GM12874 (cell line): ENCODE results near the gene PRDM2.

Experiments used
- TF ChIP-seq, protein P1 (sequence below): IDR thresholded peaks from 2 replicates; pipeline ENCODE4 v1.5.1; 2011; ENCODE audit warnings: low read depth, mild to moderate bottlenecking, control low read depth, low read length, moderate library complexity; ENCODE audit not compliant: insufficient read depth

The PRDM2 gene

DNA sequence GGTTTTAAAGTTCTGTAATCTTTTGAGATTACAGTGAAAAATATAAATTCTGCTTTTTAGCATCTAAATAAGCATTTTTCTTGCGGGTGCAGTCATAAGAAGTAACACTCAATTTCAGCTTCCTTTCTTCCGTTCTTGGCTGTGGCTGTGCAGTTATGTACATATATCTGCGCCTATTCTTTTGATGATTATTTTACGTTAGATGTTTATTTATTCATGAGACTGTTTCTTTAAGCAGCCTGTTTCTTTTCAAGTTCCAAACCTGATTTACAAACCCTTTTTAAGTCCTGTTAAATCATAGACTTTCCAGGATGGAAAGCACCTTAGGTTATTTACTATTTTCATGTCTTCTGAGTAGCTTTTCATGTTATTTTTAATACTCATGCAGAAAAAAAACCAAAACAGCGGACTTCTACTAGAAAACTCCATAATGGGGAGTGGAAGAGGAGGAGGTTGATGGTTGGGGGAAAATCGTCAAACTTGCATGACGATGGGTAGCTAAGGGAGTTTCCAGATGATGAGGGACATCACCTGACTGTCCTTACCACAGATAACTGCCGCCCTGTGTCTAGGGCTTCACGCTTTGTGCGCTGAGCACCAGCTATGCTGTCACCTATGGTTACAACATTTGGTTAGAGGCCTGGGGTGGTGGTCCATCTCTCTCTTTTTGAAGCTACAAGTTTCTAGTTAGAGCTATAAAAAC lies 2.6 kb downstream of the PRDM2 start:
- TF ChIP-seq, protein P1, sequence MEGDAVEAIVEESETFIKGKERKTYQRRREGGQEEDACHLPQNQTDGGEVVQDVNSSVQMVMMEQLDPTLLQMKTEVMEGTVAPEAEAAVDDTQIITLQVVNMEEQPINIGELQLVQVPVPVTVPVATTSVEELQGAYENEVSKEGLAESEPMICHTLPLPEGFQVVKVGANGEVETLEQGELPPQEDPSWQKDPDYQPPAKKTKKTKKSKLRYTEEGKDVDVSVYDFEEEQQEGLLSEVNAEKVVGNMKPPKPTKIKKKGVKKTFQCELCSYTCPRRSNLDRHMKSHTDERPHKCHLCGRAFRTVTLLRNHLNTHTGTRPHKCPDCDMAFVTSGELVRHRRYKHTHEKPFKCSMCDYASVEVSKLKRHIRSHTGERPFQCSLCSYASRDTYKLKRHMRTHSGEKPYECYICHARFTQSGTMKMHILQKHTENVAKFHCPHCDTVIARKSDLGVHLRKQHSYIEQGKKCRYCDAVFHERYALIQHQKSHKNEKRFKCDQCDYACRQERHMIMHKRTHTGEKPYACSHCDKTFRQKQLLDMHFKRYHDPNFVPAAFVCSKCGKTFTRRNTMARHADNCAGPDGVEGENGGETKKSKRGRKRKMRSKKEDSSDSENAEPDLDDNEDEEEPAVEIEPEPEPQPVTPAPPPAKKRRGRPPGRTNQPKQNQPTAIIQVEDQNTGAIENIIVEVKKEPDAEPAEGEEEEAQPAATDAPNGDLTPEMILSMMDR, result no peak

DNA sequence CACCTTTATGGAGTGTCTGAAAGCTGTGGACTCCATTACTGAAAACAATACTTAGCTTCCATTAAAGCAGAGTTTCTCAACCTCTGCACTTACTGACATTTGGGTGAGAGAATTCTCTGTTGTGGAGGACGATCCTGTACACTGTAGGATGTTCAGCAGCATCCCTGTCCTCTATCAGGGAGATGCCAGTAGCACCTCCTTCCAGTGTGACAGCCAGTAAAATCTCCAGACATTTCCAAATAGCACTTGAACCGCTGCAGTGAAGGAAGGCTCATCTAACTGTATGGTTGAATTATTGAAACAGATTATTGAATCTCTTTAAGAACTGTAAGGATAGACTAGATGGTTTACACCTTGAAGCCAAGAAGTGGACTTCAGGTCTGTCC lies 3.1 kb downstream of the PRDM2 start:
- TF ChIP-seq, protein P1, result no peak

DNA sequence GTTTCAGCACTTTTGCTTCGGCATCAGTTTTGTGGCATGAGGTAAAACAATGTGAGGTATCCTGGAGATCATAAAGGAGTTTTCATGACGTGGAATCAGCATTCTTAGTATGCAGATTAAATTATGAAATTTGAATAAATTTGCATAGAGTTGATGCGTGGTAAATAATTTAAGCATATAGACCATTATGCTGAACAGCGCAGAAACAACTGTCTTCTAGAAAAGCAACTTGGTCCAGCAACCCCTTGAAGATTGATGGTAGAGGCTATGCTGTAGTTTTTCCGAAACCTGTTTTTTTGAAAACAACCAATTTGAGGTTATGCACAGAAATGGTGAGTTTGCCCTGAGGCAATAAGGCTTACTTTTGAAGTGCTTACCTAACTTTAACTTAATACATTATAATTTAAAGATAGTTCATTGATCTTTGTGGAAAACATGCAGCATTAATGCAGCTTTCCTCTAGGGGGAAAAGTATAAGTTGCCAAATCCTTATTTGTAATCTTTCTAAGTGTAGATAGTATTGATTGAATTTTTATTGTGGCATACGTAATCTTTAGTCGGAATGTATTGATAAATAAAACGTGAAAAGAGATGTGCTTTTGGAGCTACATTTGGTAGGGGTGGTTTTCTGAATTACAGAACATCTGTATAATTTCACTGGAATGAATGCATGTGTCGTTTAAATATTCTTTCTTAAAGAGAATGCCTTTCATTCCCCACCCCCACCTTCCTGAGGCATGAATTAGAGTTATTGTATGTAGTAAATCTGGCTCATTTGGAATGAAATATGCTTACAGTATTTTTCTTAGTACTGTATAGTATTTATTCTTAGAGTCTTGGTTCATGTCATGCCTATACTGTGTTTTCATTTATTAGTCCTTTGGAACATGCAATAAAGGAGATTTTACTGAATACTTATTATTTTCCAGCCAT lies 3.8 kb downstream of the PRDM2 start:
- TF ChIP-seq, protein P1, result no peak

DNA sequence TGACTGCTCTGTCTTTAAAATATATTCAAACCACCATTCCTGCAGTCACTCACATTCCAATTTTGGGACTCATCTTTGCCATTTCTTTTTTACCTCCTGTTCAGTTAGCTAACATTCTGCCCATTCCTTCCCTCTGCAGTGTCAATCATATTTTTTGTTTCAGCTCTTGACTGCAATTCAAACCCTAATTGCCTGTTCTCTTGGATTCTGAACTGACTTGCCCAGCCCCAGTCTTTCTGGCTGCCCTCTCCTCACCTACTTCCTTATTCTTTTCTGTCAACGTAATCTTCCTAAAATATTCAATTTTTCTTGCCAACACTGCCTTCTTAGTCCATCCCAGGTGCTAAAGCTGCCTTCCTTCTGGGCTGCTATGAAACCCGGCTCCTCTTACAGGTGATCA lies 6.1 kb downstream of the PRDM2 start:
- TF ChIP-seq, protein P1, result no peak

DNA sequence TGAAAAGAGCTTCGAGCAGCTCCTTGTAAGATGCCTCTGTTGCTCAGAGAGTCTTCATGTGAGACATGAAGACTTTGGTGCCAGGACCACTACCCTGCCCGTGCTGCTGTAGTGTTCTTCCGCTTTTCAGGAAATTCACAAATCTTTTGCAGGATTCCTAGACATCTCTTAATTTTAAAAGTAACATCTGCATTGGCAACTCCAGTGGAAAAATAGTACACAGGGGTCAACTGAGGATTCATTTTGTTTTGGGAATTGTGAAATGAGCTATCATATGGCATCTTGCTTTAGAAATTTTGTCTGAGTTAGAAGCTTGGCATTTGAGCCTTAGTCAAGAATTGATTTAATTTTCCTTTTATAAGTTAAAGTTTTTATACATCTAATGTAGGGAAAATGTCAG lies 7.2 kb downstream of the PRDM2 start:
- TF ChIP-seq, protein P1, result no peak

DNA sequence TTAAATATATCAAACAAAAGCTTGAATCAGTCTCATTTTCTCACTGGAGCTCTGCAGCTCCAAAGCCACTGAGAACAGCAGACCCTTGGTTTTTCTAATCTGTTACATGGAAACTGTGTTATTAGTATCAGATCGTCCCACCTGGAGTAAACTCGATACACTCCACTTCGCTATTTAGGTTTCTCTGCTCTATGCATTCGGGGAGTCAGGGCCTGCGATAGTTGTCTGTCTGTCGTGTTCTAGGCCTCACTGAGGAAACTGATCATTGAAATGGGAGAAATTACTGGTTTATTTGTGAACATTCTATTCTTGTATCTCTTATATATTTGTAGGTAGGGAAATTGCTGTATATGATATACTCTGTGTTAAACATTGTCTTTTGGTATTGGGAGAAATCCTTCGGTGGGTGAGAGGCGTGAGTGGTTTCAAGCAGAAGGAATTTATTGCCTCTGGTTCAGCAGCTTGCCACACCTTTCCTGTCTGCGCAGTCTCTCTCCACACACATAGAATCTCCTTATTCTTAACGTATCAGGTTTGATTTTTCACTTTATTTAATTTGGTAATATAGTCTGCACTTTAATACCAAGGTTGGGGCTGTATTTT lies 8.5 kb downstream of the PRDM2 start:
- TF ChIP-seq, protein P1, result no peak

DNA sequence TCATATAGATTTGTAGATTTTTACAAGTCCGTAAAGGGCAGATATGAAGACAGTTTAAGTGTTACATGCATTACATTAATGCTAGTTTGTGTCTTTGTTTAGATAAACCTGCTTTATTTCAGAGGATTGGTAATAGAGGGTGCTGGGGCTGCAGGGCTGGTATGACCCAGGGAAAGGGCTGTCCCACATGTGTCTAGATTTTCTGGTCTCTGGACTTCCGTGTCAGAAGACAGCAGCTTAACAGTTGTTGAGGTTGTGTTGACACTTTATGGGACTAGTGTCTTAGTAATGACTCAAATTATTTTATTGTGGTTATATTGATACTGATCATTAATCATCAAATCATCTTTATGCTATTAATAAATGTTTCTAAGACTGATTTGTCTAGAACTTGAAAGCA lies 10.1 kb downstream of the PRDM2 start:
- TF ChIP-seq, protein P1, result no peak
